GM18873 (cell line): ENCODE data around the gene ADAM10.
"Not testable (repeated sequence)": the region's sequence is repeated elsewhere in the genome, so short reads cannot be mapped to it uniquely, and the experiment has no call there.

ENCODE experiments used
- ATAC-seq: cut with Tn5 transposase; IDR thresholded peaks from one replicate; pipeline ENCODE4 v1.9.1; 2021; ENCODE audit warnings: mild to moderate bottlenecking, moderate library complexity, moderate number of reproducible peaks; ENCODE audit not compliant: unreplicated experiment, low FRiP score

ADAM10 gene

DNA sequence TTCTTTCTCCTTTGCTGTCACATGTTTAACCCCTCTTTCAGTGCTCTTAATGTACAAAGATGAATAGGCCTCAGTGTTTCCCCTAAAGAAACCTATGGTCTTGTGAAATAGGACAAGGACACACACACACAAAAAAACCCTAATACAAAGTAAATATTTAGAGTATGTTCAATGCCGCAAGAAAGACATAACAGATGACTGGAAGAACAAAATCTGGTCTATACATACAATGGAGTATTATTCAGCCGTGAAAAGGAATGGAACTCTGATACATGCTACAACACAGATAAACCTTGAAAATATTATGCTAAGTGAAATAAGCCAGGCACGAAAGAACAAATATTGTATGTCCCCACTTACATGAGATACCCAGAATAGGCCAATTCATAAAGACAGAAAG is 123.1 kb downstream of the ADAM10 start:
- no peak for ATAC-seq

DNA sequence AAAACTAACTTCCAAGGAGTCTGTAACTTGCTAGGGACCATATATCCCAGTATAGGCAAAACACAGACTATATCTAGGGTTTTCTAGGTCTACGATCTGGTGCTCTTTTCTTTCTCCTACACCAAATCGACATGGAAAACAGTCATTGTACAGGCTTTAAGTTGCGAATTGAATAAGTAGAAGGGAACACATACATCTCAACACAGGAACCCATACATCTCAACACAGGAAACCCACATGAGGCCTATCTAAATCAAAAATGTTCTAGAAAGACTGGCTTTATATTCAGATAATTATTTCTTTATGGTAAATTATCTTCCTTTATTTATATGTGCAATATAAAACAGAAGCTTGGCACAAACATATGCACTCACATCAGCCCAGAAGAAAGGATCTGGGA is 126.6 kb downstream of the ADAM10 start:
- ATAC-seq: no peak

DNA sequence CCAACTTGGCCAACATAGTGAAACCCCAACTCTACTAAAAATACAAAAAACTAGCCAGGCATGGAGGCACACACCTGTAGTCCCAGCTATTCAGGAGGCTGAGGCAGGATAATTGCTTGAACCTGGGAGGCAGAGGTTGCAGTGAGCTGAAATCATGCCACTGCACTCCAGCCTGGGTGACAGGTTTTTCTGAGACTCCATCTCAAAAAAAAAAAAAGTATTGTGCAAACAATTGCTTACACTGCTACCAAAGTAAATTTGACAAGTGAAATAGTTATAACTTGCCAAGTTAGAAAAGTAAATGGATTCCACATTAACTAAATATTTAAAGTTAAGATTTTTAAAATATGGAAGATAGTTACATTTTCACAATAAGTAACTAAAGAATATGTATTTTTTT is 129.2 kb downstream of the ADAM10 start:
- not testable (repeated sequence) for ATAC-seq

DNA sequence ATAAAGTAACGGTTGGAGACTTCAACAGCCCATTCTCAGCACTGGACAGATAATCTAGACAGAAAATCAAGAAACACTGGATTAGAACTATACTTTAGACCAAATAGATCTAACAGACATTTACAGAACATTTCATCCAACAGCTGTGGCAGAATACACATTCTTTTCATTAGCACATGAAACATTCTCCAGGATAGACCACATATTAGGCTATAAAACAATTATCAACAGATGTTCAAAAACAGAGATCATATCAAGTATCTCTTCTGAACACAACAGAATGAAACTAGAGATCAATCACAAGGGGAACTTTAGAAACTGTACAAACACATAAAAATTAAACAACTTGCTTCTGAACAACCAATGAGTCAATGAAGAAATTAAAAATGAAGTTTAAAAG is 133.3 kb downstream of the ADAM10 start:
- ATAC-seq: no peak

DNA sequence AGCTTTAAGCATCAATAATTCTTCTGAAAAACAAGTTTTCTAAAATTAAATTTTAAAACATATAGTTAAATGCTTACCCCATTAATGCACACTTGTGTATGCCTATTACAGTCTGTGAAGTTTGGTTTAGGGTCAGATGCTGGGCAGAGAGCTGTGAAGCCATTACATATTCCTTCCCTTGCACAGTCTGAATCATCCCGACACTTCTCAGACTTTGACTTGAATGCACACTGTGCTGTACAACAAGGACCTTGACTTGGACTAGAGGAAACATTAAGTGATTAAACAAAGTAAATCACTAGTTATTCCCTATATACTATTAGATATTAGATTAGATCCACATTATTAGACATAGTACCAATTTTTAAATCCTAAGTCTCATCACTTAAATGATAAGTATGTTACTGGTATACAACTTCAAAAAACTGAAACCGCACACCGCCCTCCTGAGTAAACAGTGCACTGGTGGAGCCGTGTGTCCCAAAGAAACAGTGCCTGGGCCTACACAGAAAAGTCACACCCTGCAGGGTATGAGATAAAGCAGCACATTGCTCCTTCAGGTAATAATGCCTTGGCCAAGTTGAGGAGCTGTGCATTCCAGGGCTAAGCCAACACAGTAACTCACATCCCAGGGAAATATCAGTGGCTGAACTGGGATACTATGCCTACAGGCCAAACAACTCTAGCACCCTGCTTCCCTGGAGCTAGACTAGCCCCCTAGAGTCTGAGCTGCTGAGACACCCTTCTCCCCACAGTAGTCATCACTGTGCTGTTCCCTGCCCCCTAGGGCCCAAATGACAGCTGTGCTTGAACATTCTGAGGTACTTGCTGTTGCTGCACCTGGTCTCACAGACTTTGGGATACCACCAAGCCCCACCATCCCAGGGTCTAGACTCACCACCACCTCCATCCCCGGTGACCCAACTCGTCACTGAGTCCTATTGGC is 137.5 kb downstream of the ADAM10 start:
- no peak for ATAC-seq

DNA sequence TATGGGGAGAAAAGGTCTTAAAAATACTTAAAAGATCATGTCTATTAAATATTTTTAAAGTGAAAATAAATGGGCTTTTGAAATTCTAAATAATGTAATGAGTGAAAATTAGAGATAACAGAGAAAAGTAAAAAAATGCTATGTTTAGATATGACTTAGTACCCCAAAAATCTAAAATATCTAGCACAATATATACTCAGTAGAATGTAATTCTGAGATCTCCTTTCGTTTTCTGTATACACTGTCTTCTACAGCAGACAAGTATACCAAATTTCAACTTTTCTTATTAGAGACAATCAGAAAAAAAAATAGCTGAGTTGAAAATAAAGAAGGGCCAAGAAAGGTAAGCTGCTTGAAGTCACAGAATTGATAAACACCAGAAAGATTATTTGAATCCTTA is 140.8 kb downstream of the ADAM10 start:
- ATAC-seq: no peak

DNA sequence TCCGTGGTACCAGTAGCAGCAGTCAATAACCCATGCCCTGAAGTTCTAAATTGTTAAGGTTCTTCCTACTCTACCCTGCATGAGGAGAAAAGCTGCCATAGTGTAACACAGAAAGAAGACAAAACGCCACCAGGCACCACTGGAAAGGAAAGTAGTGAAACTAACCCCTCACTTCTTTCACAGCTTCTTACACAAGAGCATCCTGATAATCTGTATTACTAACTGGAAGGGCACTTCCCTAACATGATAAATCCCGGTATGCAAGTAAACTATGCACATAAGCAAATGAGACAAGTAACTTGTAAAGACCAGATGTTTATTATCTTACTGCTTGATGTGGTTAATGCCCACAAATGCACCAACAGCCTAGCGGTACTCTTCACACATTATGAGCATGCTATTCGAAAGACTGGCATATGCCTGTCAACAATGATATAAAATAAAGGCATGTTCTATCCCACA is 141.3 kb downstream of the ADAM10 start:
- no peak for ATAC-seq

DNA sequence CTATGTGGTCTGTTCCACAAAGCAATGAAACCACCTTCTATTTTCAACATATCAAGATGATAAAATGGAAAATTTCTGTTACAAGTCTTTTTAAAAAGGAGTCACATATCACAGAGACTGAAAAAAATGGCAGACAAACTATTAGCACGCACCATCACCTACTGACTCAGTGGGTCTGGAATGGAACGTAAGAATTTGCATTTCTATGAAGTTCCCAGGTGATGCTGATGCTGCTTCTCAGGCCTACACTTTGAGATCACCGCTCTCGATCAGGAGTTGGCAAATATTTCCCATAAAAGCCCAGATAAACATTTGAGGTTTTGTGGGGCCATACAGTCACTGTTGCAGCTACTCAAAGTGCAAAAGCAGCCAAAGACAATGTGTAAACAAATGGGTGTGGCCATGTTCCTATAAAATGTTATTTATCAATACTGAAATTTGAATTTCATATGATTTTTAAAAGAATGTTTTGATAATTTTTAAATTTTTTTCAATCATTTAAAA is 142.9 kb downstream of the ADAM10 start:
- ATAC-seq: no peak

DNA sequence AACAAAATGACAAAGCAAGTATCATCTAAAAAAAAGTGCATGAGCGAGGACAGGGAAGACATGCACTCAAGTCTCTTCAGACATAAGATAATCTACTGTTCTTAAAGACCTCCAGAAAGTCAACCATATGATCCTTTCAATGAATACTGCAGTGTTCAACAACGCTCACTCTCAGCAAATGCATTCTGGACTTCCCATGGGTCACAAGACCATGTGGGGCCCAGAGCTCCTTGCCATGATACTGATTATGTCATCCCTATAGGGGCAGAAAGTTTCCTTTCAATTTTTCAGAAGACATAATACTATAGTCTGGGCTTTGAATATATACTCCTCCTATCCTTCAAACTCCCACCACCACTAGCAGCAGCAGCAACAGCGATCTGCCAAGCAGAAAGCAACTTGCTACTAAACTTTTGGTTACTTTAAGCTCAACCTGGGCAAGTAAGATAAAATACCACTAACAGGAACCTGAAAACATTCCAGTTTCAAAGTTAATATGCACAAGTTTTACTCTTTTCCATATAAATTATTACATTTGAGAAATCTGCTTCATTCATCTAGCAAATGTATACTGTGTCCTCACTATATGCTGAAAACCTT is 143.5 kb downstream of the ADAM10 start:
- ATAC-seq: no peak

DNA sequence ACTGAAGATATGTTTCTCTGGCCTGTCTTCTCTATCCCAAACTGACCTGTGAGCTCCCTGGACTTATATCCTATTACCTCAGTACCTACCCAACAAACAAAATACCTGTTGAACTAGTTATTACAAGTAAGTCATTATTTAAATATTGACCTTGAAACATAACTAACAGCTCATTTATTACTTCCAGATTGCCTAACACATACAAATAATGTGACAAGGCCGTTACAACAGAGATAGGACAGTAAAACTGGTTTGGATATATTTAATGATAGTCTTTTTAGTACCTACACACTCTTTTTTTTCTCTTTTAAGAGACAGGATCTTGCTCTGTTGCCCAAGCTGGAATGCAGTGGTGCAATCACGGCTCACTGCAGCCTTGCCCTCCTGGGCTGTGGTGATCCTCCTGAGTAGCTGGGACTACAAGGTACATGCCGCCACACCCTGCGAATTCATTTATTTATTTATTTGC is 145.0 kb downstream of the ADAM10 start:
- ATAC-seq: no peak

DNA sequence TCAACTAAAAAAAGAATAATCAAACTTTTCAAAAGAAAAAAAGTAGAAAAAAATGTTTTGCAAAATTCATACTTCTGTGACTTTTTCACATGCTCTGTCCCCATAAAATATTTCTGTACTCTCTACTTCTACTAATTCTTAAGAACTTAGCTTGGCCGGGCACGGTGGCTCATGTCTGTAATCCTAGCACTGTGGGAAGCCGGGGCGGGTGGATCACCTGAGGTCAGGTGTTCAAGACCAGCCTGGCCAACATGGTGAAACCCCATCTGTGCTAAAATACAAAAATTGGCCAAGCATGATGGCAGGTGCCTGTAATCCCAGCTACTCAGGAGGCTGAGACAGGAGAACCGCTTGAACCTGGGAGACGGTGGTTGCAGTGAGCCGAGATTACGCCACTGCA is 145.6 kb downstream of the ADAM10 start:
- ATAC-seq: not testable (repeated sequence)

DNA sequence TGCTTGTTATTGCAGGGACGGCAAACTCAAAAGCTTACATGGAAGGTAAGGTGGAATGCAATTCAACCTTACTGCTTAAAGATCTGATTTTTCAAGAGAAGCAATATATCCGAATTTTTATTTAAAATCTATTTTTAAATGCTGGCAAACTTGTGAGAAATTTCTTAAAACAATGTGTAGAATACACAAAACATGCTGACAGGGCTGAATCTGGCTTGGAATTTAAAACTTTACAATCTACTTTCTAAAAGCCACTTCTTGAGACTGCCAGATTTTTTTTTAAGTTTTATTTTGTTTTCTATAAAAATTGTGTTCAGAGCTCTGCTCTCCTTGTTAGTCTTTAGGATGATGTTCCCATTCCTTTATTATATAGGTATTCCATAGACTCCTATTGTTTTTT is 146.7 kb downstream of the ADAM10 start:
- ATAC-seq: no peak

DNA sequence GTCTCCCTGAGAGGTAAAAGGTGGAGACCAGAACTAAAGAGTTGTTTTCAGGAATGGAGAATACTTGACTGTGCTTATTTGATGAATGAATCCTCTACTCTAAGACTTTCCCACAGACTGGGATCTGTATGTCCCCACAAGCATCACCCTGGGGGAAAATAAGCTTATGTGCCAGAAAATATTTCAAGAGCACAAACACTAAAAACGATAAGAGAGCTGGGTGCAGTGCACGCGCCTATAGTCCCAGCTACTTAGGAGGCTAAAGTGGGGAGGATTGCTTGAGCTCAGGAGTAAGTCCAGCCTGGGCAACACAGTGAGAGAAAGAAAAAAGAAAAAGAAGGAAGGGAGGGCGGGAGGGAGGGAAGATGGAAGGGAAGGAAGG is 150.7 kb downstream of the ADAM10 start:
- ATAC-seq: no peak

DNA sequence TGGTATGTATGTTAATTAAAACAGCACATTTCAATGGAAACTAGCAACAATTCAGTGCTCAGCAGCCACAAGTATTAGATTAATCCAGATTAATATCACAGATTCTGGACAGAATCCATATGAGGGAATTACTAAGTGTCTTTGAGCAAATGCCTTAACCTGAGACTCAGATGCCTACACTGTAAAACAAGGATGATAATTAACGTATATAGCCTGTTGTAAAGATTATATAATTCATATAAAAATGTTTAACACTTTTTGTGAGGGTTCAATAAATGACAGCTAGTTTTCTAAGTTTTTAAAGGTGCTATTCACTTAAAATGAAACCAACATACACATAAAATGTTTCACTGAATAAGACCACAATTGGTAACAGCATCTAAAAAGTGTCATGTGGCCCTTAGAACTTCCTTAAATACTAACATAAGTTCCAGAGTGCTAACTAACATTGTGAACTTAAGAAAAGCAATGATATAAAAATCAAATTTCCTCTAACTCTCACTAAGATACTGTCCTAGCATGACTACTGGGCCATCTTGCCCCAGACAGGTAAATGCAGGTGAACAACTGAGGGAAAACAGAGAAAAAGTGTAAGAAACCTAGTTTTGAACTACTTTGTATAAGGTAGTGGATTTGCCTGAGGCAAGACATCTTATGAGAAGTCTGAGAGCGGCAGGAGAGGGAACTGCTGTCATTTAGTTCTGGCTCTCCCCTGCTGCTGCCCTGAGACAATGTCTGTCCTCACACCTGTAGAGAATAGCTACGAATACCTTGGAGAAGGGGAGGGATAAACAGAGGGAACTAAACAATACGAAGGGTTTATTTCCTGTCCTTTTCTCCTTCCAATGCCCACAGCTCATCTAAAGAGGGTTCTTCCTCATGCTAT is 151.3 kb downstream of the ADAM10 start:
- ATAC-seq: no peak

DNA sequence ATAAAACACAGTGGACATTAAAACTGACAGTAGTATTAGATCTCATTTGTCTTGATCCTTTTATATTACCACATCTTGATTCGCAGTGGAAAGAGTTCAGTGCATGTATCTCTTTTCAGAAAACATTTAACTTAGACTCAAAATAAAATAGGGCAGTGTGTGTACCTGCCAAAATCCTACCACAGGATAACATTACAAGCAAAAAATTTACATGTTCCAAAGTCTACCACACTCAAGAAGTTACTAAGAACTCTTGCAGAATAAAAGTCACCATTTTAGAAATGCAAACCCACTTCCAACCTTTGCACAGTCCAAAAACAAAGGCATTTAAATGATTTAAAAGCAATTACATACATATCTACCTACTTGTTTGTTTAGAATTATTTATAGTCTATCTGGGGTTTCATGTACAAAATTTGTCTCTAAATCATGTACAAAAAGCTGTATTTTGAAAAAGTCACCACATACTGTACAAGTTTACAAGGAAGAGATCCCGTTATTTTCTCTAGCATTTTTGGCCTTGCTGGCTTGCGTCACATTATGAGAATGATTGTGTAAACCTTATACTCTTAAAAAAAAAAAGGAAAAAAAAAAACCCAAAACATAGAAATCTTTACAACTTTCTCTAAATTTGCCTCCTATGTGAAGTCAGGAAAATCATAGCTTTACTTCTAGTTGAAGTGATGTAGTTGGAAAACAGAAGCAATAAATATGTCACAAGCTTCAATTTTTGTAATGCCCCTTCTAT is 153.8 kb downstream of the ADAM10 start:
- ATAC-seq: no peak

DNA sequence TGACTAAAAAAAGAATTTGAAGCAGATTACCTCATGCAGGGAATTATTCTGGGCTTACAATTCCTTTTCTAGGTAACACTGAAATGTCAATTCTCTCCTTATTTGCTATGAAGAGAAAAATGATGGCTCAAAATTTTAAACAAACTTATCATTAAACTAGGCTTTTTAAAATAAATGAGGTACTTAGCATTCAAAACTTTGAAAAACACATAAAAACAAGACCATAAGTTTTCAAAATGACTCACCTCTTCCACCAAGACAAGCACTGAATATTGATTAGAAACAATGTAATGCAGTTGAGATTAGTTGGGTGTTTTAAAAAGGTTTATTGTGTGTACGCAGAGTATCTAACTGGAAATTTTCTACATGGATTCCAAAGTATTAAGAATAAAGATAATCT is 154.6 kb downstream of the ADAM10 start:
- no peak for ATAC-seq

DNA sequence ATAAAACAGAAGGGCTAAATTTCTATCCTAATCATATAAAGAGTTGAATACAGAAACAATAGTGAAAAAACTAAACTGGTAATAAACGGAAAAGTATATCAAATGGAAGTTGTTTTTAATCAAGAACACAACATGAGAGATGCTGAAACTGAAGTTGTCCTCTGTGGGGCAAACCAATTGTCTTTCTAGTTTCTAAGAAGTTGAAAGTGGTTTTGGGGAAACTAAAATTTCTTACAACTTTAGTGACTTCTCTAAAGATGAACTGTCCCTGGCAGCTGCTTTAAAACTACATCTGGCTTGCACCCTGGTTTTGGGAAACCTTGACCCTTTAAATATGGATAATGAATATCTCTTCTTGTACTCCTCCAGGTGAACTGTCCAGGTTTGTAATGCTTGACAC is 155.6 kb downstream of the ADAM10 start:
- no peak for ATAC-seq

DNA sequence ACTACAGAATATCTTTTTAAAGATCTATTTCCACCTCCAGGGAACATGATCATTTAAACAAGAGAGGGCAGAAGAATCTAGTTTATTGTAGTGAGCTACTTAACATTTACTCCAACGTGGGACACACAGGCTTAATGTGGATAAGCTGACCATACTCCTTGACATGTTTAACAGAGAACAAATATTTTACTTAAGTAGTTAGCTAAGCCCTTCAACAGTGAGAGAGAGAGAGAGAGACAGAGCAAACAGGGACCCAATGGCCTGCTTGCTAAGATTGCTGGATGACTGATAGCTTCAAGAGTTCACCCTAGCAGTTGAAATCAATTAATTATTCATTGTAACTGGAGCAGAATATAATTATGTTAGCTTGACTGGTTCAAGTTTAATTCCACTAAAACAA is 158.6 kb downstream of the ADAM10 start:
- no peak for ATAC-seq

DNA sequence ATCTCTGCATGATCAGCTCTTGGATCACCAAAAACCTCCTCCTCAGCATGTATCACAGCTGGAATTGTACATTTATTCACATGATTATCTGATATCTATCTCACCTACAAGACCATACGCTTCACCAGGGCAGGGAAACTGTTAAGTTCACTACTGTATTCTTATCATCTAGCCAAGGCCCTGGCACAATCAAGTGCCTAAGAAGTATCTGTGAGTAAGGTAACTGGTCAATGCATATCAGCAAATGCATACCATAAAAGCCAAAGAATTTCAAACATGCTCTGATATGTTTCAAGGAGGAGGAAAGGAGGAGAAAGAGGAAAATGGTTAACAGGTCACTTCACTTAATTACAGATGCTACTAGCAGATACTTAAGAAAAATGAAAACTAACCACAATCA is 159.3 kb downstream of the ADAM10 start:
- ATAC-seq: no peak

DNA sequence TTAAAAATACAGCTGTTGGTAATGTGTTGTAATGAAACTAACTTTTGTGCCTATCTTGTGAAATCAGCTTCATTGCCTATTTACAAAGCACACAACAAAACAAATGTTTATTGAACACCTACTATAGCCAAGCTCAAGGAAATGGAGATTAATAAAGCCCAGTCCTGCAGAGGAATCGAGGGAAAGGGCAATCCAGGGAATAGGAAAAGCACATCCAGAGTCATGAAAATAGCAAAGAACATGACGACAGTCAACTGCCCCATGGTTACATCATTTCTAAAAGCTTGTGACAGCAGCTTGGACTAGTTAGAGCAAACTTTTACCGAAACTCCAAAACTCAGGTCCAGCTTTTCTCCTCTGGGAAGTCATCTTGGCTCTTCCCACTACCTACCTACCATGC is 160.5 kb downstream of the ADAM10 start:
- no peak for ATAC-seq
